Panc1 (cell line): Measurements from ENCODE around the gene PDLIM3. TPM values are rescaled to one million over a fixed set of nuclear protein-coding genes. Genes with fewer than 3 reads are reported as not detected.

Experiments used
- ATAC-seq: fragments of 200-7000 bp; cut with Tn5 transposase; 2 replicates; pipeline ENCODE4 v1.9.1; 2020; ENCODE audit warnings: mild to moderate bottlenecking, moderate library complexity
- BruUV-seq: library from RNA; stranded (reverse); fragments of 400-500 nt; replicated peaks from 2 replicates; lab custom pipeline; 2021; lab: Mats Ljungman, UMichigan
- CTCF ChIA-PET: fragments of 300-600 bp; sonication (Branson Sonifier 250); formaldehyde crosslinking; loops from one replicate; lab custom pipeline; 2022; ENCODE audit warnings: antibody characterized with exemption; lab: Charles Lee
- POLR2A ChIA-PET: fragments of 300-600 bp; sonication (Branson Sonifier 250); formaldehyde crosslinking; loops from one replicate; lab custom pipeline; 2022; ENCODE audit warnings: antibody characterized with exemption; lab: Charles Lee
- DNase-seq: peaks from one replicate; pipeline ENCODE4 v3.0.0-alpha.2; 2010; ENCODE audit warnings: low read depth, low spot score
- H3K27ac ChIP-seq: 2 replicates; pipeline ENCODE4 v1.5.1; 2011; ENCODE audit warnings: mild to moderate bottlenecking, low read length, inconsistent platforms
- H3K27me3 ChIP-seq: fragments of 200-500 bp; sonication (Bioruptor generic); 2 replicates; pipeline ENCODE4 v1.6.0; 2014; ENCODE audit warnings: low read length, inconsistent platforms; ENCODE audit not compliant: control insufficient read depth, insufficient read depth
- H3K36me3 ChIP-seq: fragments of 200-500 bp; sonication (Bioruptor generic); 2 replicates; pipeline ENCODE4 v1.5.1; 2014; ENCODE audit warnings: inconsistent platforms, mild to moderate bottlenecking, low read length, moderate library complexity; ENCODE audit not compliant: control insufficient read depth, insufficient read depth
- H3K4me1 ChIP-seq: 2 replicates; pipeline ENCODE4 v1.5.1; 2011; ENCODE audit warnings: inconsistent platforms, mild to moderate bottlenecking, low read length, moderate library complexity; ENCODE audit not compliant: control insufficient read depth, insufficient read depth
- H3K4me3 ChIP-seq, 2 experiments: 2 replicates each; pipeline ENCODE4 v1.5.1; 2011 to 2012; ENCODE audit warnings: low read depth in 2 of 2, low read length in 2 of 2, mild to moderate bottlenecking in 2 of 2, inconsistent platforms in 1 of 2, moderate library complexity in 1 of 2
- H3K9me3 ChIP-seq: fragments of 200-500 bp; sonication (Bioruptor generic); 2 replicates; pipeline ENCODE4 v1.5.1; 2014; ENCODE audit warnings: low read depth, mild to moderate bottlenecking, inconsistent platforms, low read length, moderate library complexity; ENCODE audit not compliant: control insufficient read depth, insufficient read depth
- CTCF ChIP-seq: fragments of 450-650 bp; IDR thresholded peaks from 2 replicates; pipeline ENCODE4 v1.5.1; 2017; ENCODE audit warnings: mild to moderate bottlenecking
- POLR2AphosphoS5 ChIP-seq: IDR thresholded peaks from 2 replicates; pipeline ENCODE4 v1.6.1; 2012; ENCODE audit warnings: mild to moderate bottlenecking, low read depth, low read length, moderate library complexity
- REST ChIP-seq, 2 experiments: IDR thresholded peaks; 2 replicates each; pipeline ENCODE4 v1.6.1; 2011 to 2012; ENCODE audit warnings: low read depth in 2 of 2, control low read depth in 1 of 2, low read length in 1 of 2, mild to moderate bottlenecking in 1 of 2, moderate library complexity in 1 of 2; ENCODE audit not compliant: insufficient read depth in 1 of 2
- SIN3A ChIP-seq: IDR thresholded peaks from 2 replicates; pipeline ENCODE4 v1.6.1; 2012; ENCODE audit warnings: low read depth, mild to moderate bottlenecking, low read length, moderate library complexity, borderline replicate concordance; ENCODE audit not compliant: insufficient read depth
- TCF7L2 ChIP-seq: IDR thresholded peaks from 2 replicates; pipeline ENCODE4 v1.6.1; 2011; ENCODE audit warnings: mild to moderate bottlenecking, low read depth, low read length, inconsistent platforms
- in situ Hi-C: cut with HindIII; loops from 2 replicates; pipeline ENCODE4 v1.10.0; 2016; ENCODE audit warnings: low sequenced_read_pairs, low pct_unique_long_range_greater_than_20kb
- intact Hi-C: fragments of 100-400 bp; cut with micrococcal nuclease; formaldehyde crosslinking; loops from one replicate; pipeline ENCODE4 v1.10.0; 2022; ENCODE audit not compliant: unreplicated experiment
- total RNA-seq: library from RNA; stranded (reverse); gene quantifications from one replicate; pipeline ENCODE4 v1.2.1, GENCODE V29; 2021; ENCODE audit not compliant: unreplicated experiment

PDLIM3 gene
- total RNA-seq, 1 experiment from 2014 or later = 0.10 TPM

DNA sequence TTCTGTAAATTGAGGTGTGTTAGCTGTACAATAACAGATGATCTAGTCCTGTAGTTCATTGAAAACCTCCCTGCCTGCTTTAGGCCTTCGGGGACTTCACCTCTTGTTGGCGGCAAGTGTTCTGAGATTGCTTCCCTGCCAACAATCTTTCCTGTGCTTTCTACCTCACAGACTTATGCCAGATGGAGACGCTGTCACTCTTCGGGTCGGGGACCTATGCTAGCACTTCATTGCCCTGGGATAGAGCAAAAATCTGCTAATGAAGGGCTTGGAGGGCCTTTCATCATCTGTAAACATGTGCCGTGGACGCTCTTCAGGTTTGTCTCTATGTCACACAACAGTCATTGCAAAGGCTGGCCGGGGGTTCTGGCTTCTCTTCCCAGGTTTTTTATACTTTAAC is 4.7 kb upstream of the PDLIM3 start:
- intact Hi-C loops (no loop called here), in situ Hi-C loops (no loop called here)
- TF ChIP-seq CTCF (no peak), TCF7L2 (no peak), REST (IDR thresholded peaks at IDR 0.05; ENCODE audit: insufficient read depth in 1 of 2, low read depth in 2 of 2, low read length in 1 of 2) (no peak), POLR2AphosphoS5 (no peak), SIN3A (no peak)
- CTCF ChIA-PET = no interaction called here
- POLR2A ChIA-PET = no interaction called here
- Histone ChIP-seq H3K36me3 (no peaks in the 10 kb centered on the region), H3K27ac (no peak overlapping the region), H3K27me3 (peaks cover 4% of the 10 kb centered on the region; the same call in 1 of the 2 replicates), H3K9me3 (no peaks in the 10 kb centered on the region), H3K4me3 (no peak overlapping the region), H3K4me1 (no peaks in the 10 kb centered on the region)
- DNase-seq (no peak), ATAC-seq (no peak)
- no TSS peak for BruUV-seq

GRCh38 chr4:185538806-185539205 is 3.5 kb upstream of the PDLIM3 start:
- DNase-seq = no peak
- ChIA-PET POLR2A (no interaction called here), CTCF (no interaction called here)
- no peak for ATAC-seq
- TF ChIP-seq REST (IDR thresholded peaks at IDR 0.05; ENCODE audit: insufficient read depth in 1 of 2, low read depth in 2 of 2, low read length in 1 of 2) (no peak), TCF7L2 (no peak)
- peaks cover 2% of the 10 kb centered on the region; the same call in 1 of the 2 replicates for H3K4me1 ChIP-seq
- in situ Hi-C loops = no loop called here
- H3K36me3 ChIP-seq = no peaks in the 10 kb centered on the region
- H3K9me3 ChIP-seq = no peaks in the 10 kb centered on the region
- peaks cover 12% of the 10 kb centered on the region for H3K27me3 ChIP-seq
- no TSS peak for BruUV-seq
- H3K4me3 ChIP-seq = no peak overlapping the region
- intact Hi-C loops = no loop called here
- H3K27ac ChIP-seq = no peak overlapping the region
